AG09319 (cell line): Measurements from ENCODE around the gene SLN.

Source experiments
- DNase-seq: peaks from one replicate; pipeline ENCODE4 v3.0.0-alpha.2; 2010; ENCODE audit warnings: low read depth; ENCODE audit errors: extremely low read depth
- TF ChIP-seq, protein P1 (sequence below): IDR thresholded peaks from 2 replicates; pipeline ENCODE4 v1.5.1; 2011; ENCODE audit warnings: low read depth, mild to moderate bottlenecking, inconsistent platforms, low read length, moderate library complexity

Gene SLN

DNA sequence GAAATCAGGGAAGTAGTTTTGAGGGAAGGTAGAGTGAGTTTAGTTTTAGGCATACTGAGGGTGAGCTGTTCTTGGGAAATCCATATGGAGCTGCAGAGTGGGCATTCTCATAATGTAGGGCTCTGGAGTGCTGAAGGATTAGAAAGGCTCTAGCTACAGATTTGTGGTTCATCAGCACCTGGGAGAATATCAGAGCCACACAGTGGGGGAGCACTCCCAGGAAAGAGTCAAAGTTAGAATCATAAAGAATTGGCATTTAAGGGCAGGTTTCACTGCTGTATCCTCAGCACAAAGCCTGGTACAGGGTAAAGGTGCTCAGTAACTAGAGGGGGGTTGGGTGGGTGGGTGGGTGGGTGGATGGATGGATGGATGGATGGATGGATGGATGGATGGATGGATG lies 52.5 kb downstream of the SLN start:
- TF ChIP-seq, protein P1, sequence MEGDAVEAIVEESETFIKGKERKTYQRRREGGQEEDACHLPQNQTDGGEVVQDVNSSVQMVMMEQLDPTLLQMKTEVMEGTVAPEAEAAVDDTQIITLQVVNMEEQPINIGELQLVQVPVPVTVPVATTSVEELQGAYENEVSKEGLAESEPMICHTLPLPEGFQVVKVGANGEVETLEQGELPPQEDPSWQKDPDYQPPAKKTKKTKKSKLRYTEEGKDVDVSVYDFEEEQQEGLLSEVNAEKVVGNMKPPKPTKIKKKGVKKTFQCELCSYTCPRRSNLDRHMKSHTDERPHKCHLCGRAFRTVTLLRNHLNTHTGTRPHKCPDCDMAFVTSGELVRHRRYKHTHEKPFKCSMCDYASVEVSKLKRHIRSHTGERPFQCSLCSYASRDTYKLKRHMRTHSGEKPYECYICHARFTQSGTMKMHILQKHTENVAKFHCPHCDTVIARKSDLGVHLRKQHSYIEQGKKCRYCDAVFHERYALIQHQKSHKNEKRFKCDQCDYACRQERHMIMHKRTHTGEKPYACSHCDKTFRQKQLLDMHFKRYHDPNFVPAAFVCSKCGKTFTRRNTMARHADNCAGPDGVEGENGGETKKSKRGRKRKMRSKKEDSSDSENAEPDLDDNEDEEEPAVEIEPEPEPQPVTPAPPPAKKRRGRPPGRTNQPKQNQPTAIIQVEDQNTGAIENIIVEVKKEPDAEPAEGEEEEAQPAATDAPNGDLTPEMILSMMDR = no peak
- DNase-seq = no peak
